Lower lobe of right lung (tissue), 2 donors: Measurements from ENCODE around the gene SUPT6H. TPM values are rescaled to one million over a fixed set of nuclear protein-coding genes. Genes with fewer than 3 reads are reported as not detected.

Experiments
- ATAC-seq, 2 donors: fragments of 200-7000 bp; cut with Tn5 transposase; one replicate each; pipeline ENCODE4 v1.9.1; 2020 to 2022; ENCODE audit warnings: mild to moderate bottlenecking in 2 of 2, moderate library complexity in 2 of 2
- DNase-seq: peaks from one replicate; pipeline ENCODE4 v3.0.0-alpha.2; 2020
- H3K27ac ChIP-seq: fragments of 200-600 bp; one replicate; pipeline ENCODE4 v1.8.0; 2022
- H3K27me3 ChIP-seq: fragments of 200-600 bp; one replicate; pipeline ENCODE4 v1.8.0; 2022; ENCODE audit warnings: low read depth
- H3K36me3 ChIP-seq: fragments of 200-600 bp; one replicate; pipeline ENCODE4 v1.8.0; 2022; ENCODE audit warnings: mild to moderate bottlenecking
- H3K4me1 ChIP-seq: fragments of 200-600 bp; one replicate; pipeline ENCODE4 v1.8.0; 2022
- H3K4me3 ChIP-seq: fragments of 200-600 bp; one replicate; pipeline ENCODE4 v1.8.0; 2022; ENCODE audit warnings: mild to moderate bottlenecking
- H3K9me3 ChIP-seq: fragments of 200-600 bp; one replicate; pipeline ENCODE4 v1.8.0; 2022
- CTCF ChIP-seq: fragments of 200-600 bp; IDR thresholded peaks from one replicate; pipeline ENCODE4 v1.8.0; 2022; ENCODE audit warnings: antibody characterized with exemption, mild to moderate bottlenecking
- intact Hi-C: fragments of 100-400 bp; cut with DNase I; formaldehyde crosslinking; loops from one replicate; pipeline ENCODE4 v1.11.0; 2022
- total RNA-seq: library from RNA; stranded (reverse); fragmentation: NEBNext Ultra II Directional; extraction: Animal tissue kit (Norgen Biotek cat#: 25700); gene quantifications from one replicate; pipeline ENCODE4 v1.2.1, GENCODE V29; 2021
- donor health status: DM: no; HTN: yes; CAD: no; lungs with severe emphysema.

SUPT6H gene
- total RNA-seq, 1 donor from 2014 or later = 60.3 TPM

GRCh38 chr17:28747801-28748750 lies 86.1 kb downstream of the SUPT6H start:
- intact Hi-C loops = no loop called here
- H3K4me1 ChIP-seq = peaks cover 77% of the 10 kb centered on the region
- peak overlapping the region; percentile 14 for H3K4me3 ChIP-seq
- ATAC-seq = no peak
- H3K27me3 ChIP-seq = no peaks in the 10 kb centered on the region
- peaks cover 43% of the 10 kb centered on the region for H3K36me3 ChIP-seq
- no peaks in the 10 kb centered on the region for H3K9me3 ChIP-seq
- H3K27ac ChIP-seq = peak overlapping the region; percentile 94
- no peak for TF ChIP-seq CTCF
- no peak for DNase-seq

- H3K27me3 ChIP-seq = no peaks in the 10 kb centered on the region
- TF ChIP-seq CTCF = no peak
- DNase-seq (no peak), ATAC-seq (no peak)
- H3K4me3 ChIP-seq = no peak overlapping the region
- H3K9me3 ChIP-seq = no peaks in the 10 kb centered on the region
- peaks cover 43% of the 10 kb centered on the region for H3K36me3 ChIP-seq
- intact Hi-C loops = no loop called here
- peaks cover 72% of the 10 kb centered on the region for H3K4me1 ChIP-seq
- H3K27ac ChIP-seq = peak overlapping the region; percentile 94
These were observed 87.0 kb downstream of the SUPT6H start for GRCh38 chr17:28748852-28749515.

- Histone ChIP-seq H3K27me3 (no peaks in the 10 kb centered on the region), H3K4me3 (no peak overlapping the region), H3K9me3 (no peaks in the 10 kb centered on the region), H3K27ac (peak overlapping the region; percentile 94), H3K36me3 (peaks cover 43% of the 10 kb centered on the region), H3K4me1 (peaks cover 66% of the 10 kb centered on the region)
- no peak for ATAC-seq
- no peak for TF ChIP-seq CTCF
- intact Hi-C loops = no loop called here
- no peak for DNase-seq
These were observed 87.6 kb downstream of the SUPT6H start for GRCh38 chr17:28749516-28750177.

- intact Hi-C loops = no loop called here
- DNase-seq (peak; percentile 97), ATAC-seq (peak; percentile 72 to 84)
- peak overlapping the region; percentile 25 for H3K27ac ChIP-seq
- no peak overlapping the region for H3K4me3 ChIP-seq
- peaks cover 43% of the 10 kb centered on the region for H3K36me3 ChIP-seq
- TF ChIP-seq CTCF = peak; percentile 100
- H3K27me3 ChIP-seq = no peaks in the 10 kb centered on the region
- H3K4me1 ChIP-seq = peaks cover 59% of the 10 kb centered on the region
- no peaks in the 10 kb centered on the region for H3K9me3 ChIP-seq
These were observed 88.4 kb downstream of the SUPT6H start for GRCh38 chr17:28750178-28751047.
